GM12878 (cell line): ENCODE data around the gene RAD51. TPM values are rescaled to one million over a fixed set of nuclear protein-coding genes. Genes with fewer than 3 reads are reported as not detected.

Source experiments
- ATF2 ChIP-seq: IDR thresholded peaks from 2 replicates; pipeline ENCODE4 v1.6.1; 2012; ENCODE audit warnings: low read length, inconsistent platforms
- BHLHE40 ChIP-seq, 2 experiments: fragments of 450-650 bp in 1 of 2; IDR thresholded peaks; 2 replicates each; pipeline ENCODE4 v1.6.1; 2011 to 2017; ENCODE audit warnings: low read depth in 2 of 2, borderline replicate concordance in 1 of 2, improper control_type of control experiment in 1 of 2, low read length in 1 of 2, mild to moderate bottlenecking in 1 of 2
- CHD1 ChIP-seq: IDR thresholded peaks from 2 replicates; pipeline ENCODE4 v1.6.1; 2012; ENCODE audit warnings: low read depth, low read length, improper control_type of control experiment
- CHD2 ChIP-seq: IDR thresholded peaks from 2 replicates; pipeline ENCODE4 v1.6.1; 2011; ENCODE audit warnings: low read depth, low read length, improper control_type of control experiment, borderline replicate concordance
- CREB1 ChIP-seq: IDR thresholded peaks from 2 replicates; pipeline ENCODE4 v1.6.1; 2012; ENCODE audit warnings: low read depth, mild to moderate bottlenecking, inconsistent platforms
- GATAD2B ChIP-seq: fragments of 450-650 bp; conservative IDR thresholded peaks from 2 replicates; pipeline ENCODE4 v1.6.1; 2017; ENCODE audit warnings: low read depth, mild to moderate bottlenecking, moderate library complexity
- IKZF1 ChIP-seq: fragments of 450-650 bp; conservative IDR thresholded peaks from 2 replicates; pipeline ENCODE4 v1.6.1; 2017; ENCODE audit warnings: antibody characterized with exemption, mild to moderate bottlenecking
- NR2C1 ChIP-seq: fragments of 450-650 bp; IDR thresholded peaks from 2 replicates; pipeline ENCODE4 v1.6.1; 2017; ENCODE audit warnings: antibody characterized with exemption, mild to moderate bottlenecking, moderate library complexity
- RCOR1 ChIP-seq: conservative IDR thresholded peaks from 2 replicates; pipeline ENCODE4 v1.6.1; 2012; ENCODE audit warnings: low read depth, low read length, improper control_type of control experiment
- SRF ChIP-seq, 2 experiments: IDR thresholded peaks; 2 replicates each; pipeline ENCODE4 v1.6.1; 2011; ENCODE audit warnings: low read depth in 2 of 2, low read length in 2 of 2, mild to moderate bottlenecking in 1 of 2, moderate library complexity in 1 of 2
- ZBTB40 ChIP-seq: fragments of 450-650 bp; IDR thresholded peaks from 2 replicates; pipeline ENCODE4 v1.6.1; 2016; ENCODE audit warnings: mild to moderate bottlenecking, moderate library complexity, borderline replicate concordance
- ZNF384 ChIP-seq: IDR thresholded peaks from 2 replicates; pipeline ENCODE4 v1.6.1; 2012; ENCODE audit warnings: low read depth, mild to moderate bottlenecking, low read length, improper control_type of control experiment, borderline replicate concordance
- polyA plus RNA-seq, 11 experiments: library from polyadenylated mRNA; depleted of rRNA in 4 of 11; unstranded in 6 of 11; stranded (reverse) in 5 of 11; fragments of >200 nt; fragmentation: Nextera tagmentation in 4 of 11; fragmentation: Illumina TruSeq in 1 of 11; extraction: Ambion mirVana in 4 of 11; extraction: Trizol in 1 of 11; gene quantifications; 1 replicate in 1 of 11; 2 replicates in 10 of 11; pipeline versions ENCODE4 v1.2.1 to v1.2.3, GENCODE V29; 2011 to 2016; ENCODE audit warnings: inconsistent platforms in 2 of 11, missing spikeins in 2 of 11, low read depth in 1 of 11
- total RNA-seq, 4 experiments: library from RNA; depleted of rRNA in 3 of 4; stranded (reverse); fragments of >200 nt in 3 of 4; fragmentation: Illumina TruSeq in 1 of 4; extraction: Trizol in 1 of 4; gene quantifications; 2 replicates each; pipeline versions ENCODE4 v1.2.1 to v1.2.3, GENCODE V29; 2013 to 2021
- TF ChIP-seq, protein P1 (sequence below): fragments of 450-650 bp; IDR thresholded peaks from 2 replicates; pipeline ENCODE4 v1.6.1; 2017; ENCODE audit warnings: antibody characterized with exemption, mild to moderate bottlenecking, moderate library complexity
- TF ChIP-seq, protein P2 (sequence below): fragments of 450-650 bp; IDR thresholded peaks from 2 replicates; pipeline ENCODE4 v1.6.1; 2016; ENCODE audit warnings: mild to moderate bottlenecking
- TF ChIP-seq, protein P3 (sequence below): IDR thresholded peaks from 2 replicates; pipeline ENCODE4 v1.6.1; 2012; ENCODE audit warnings: mild to moderate bottlenecking, low read depth, low read length

RAD51 gene
- total and polyA plus RNA-seq, 10 of the 15 experiments (the other 5 are each of a cell fraction or from before 2014, with no cell fraction given), result 13.1 to 55.0 (median 30.6) TPM

DNA sequence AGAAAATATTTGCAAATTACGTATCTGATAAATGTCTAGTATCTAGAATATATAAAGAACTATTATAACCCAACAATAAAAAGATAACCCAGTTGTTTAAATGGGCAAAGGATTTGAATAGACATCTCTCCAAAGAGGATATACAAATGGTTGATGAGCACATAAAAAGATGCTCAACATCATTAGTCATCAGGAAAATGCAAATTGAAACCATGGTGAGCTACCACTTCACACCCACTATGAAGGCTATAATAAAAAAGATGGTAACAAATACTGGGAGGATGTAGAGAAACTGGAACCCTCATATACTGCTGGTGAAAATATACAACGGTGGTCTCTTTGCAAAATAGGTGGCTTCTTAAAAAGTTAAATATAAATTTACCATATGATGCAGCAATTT, 28.0 kb downstream of the RAD51 start (continued):
- no peak for TF ChIP-seq ZBTB40
- TF ChIP-seq ZNF384, result no peak
- no peak for TF ChIP-seq CHD2
- no peak for TF ChIP-seq GATAD2B
- TF ChIP-seq, protein P1, sequence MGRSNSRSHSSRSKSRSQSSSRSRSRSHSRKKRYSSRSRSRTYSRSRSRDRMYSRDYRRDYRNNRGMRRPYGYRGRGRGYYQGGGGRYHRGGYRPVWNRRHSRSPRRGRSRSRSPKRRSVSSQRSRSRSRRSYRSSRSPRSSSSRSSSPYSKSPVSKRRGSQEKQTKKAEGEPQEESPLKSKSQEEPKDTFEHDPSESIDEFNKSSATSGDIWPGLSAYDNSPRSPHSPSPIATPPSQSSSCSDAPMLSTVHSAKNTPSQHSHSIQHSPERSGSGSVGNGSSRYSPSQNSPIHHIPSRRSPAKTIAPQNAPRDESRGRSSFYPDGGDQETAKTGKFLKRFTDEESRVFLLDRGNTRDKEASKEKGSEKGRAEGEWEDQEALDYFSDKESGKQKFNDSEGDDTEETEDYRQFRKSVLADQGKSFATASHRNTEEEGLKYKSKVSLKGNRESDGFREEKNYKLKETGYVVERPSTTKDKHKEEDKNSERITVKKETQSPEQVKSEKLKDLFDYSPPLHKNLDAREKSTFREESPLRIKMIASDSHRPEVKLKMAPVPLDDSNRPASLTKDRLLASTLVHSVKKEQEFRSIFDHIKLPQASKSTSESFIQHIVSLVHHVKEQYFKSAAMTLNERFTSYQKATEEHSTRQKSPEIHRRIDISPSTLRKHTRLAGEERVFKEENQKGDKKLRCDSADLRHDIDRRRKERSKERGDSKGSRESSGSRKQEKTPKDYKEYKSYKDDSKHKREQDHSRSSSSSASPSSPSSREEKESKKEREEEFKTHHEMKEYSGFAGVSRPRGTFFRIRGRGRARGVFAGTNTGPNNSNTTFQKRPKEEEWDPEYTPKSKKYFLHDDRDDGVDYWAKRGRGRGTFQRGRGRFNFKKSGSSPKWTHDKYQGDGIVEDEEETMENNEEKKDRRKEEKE, result no peak
- TF ChIP-seq CHD1, result no peak
- no peak for TF ChIP-seq SRF (IDR thresholded peaks at IDR 0.05; ENCODE audit: low read depth in 2 of 2, low read length in 2 of 2)
- TF ChIP-seq, protein P2, sequence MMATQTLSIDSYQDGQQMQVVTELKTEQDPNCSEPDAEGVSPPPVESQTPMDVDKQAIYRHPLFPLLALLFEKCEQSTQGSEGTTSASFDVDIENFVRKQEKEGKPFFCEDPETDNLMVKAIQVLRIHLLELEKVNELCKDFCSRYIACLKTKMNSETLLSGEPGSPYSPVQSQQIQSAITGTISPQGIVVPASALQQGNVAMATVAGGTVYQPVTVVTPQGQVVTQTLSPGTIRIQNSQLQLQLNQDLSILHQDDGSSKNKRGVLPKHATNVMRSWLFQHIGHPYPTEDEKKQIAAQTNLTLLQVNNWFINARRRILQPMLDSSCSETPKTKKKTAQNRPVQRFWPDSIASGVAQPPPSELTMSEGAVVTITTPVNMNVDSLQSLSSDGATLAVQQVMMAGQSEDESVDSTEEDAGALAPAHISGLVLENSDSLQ, result no peak
- no peak for TF ChIP-seq IKZF1
- no peak for TF ChIP-seq RCOR1
- TF ChIP-seq NR2C1, result no peak
- TF ChIP-seq, protein P3, sequence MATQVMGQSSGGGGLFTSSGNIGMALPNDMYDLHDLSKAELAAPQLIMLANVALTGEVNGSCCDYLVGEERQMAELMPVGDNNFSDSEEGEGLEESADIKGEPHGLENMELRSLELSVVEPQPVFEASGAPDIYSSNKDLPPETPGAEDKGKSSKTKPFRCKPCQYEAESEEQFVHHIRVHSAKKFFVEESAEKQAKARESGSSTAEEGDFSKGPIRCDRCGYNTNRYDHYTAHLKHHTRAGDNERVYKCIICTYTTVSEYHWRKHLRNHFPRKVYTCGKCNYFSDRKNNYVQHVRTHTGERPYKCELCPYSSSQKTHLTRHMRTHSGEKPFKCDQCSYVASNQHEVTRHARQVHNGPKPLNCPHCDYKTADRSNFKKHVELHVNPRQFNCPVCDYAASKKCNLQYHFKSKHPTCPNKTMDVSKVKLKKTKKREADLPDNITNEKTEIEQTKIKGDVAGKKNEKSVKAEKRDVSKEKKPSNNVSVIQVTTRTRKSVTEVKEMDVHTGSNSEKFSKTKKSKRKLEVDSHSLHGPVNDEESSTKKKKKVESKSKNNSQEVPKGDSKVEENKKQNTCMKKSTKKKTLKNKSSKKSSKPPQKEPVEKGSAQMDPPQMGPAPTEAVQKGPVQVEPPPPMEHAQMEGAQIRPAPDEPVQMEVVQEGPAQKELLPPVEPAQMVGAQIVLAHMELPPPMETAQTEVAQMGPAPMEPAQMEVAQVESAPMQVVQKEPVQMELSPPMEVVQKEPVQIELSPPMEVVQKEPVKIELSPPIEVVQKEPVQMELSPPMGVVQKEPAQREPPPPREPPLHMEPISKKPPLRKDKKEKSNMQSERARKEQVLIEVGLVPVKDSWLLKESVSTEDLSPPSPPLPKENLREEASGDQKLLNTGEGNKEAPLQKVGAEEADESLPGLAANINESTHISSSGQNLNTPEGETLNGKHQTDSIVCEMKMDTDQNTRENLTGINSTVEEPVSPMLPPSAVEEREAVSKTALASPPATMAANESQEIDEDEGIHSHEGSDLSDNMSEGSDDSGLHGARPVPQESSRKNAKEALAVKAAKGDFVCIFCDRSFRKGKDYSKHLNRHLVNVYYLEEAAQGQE, result no peak
- TF ChIP-seq ATF2, result no peak
- TF ChIP-seq BHLHE40 (IDR thresholded peaks at IDR 0.05; ENCODE audit: borderline replicate concordance in 1 of 2, low read depth in 2 of 2, low read length in 1 of 2), result no peak
- no peak for TF ChIP-seq CREB1
